Nephron (organoid): ENCODE measurements around the gene GPR148.

Experiments
- H3K27ac Mint-ChIP-seq, 3 experiments: 2 replicates each; pipeline ENCODE4 v1.8.0; 2020; ENCODE audit warnings: mixed read lengths in 3 of 3, mild to moderate bottlenecking in 2 of 3, moderate library complexity in 1 of 3
- H3K27me3 Mint-ChIP-seq: 2 replicates; pipeline ENCODE4 v1.8.0; 2021; ENCODE audit warnings: low read depth, mild to moderate bottlenecking, moderate library complexity, mixed read lengths
- H3K36me3 Mint-ChIP-seq: 2 replicates; pipeline ENCODE4 v1.8.0; 2020; ENCODE audit warnings: low read depth, mixed read lengths
- H3K4me1 Mint-ChIP-seq: 2 replicates; pipeline ENCODE4 v1.8.0; 2020; ENCODE audit warnings: mixed read lengths
- H3K4me3 Mint-ChIP-seq, 3 experiments: 2 replicates each; pipeline ENCODE4 v1.8.0; 2020; ENCODE audit warnings: mild to moderate bottlenecking in 3 of 3, mixed read lengths in 3 of 3, moderate library complexity in 2 of 3
- H3K9me3 Mint-ChIP-seq: 2 replicates; pipeline ENCODE4 v1.8.0; 2020; ENCODE audit warnings: mixed read lengths
- CTCF ChIP-seq, 3 experiments: fragments of 200-600 bp; sonication (generic); IDR thresholded peaks; one replicate each; pipeline ENCODE4 v1.5.0; 2021; ENCODE audit warnings: antibody characterized with exemption in 3 of 3; ENCODE audit not compliant: unreplicated experiment in 3 of 3

Gene GPR148

GRCh38 chr2:130756874-130757668, 28.2 kb downstream of the GPR148 start:
- Mint-ChIP-seq H3K9me3 (no peaks in the 10 kb centered on the region), H3K36me3 (no peaks in the 10 kb centered on the region), H3K4me3 (peak overlapping the region; percentile 52 to 81 (median 73)), H3K27me3 (peaks cover 87% of the 10 kb centered on the region), H3K4me1 (no peaks in the 10 kb centered on the region), H3K27ac (no peak overlapping the region)
- no peak for TF ChIP-seq CTCF (IDR thresholded peaks at IDR 0.05; ENCODE audit: unreplicated experiment in 3 of 3)

DNA sequence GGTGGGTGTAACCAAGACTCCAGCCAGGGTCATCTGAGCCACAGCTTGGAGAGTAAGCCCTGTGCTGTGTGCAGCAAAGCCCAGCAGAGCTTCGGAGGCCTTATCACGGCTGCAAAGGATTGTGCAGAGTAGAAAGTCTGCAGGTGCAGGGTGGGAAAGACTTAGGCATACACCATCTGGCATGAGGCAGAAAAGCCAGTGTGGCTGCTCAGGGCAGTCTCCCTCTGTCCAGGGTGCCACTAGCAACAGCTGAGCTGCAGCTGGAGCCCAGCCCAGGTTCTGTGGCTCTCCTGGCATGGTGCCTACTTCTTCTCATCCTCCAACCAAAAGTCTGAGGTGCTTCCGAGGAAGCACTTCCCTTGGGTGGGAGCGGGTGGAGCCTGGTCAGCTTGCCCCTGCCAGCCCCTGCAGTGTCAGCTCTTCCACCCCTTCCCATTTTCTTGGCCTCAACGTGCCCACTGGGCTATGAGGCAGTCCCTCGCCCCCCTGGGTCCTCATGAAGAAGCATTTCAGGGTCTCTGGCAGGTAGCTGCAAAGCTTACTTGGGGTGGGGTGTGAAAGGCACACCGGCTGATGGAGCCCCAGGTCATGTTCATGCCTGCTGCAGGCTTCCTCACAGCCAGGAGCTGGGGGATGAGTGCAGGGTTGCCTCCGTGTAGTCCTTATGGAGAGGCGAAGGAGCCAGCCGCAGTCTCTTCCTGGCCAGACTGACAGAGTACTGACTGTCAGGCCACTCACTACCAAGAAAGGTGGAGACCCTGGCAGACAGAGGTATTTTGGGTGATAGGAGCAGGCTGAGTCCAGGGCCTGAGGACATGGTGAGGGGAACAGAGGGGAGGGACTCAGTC, 31.3 kb downstream of the GPR148 start:
- Mint-ChIP-seq H3K4me1 (no peaks in the 10 kb centered on the region), H3K4me3 (no peak overlapping the region), H3K9me3 (no peaks in the 10 kb centered on the region), H3K27me3 (peaks cover 60% of the 10 kb centered on the region), H3K27ac (no peak overlapping the region), H3K36me3 (no peaks in the 10 kb centered on the region)
- no peak for TF ChIP-seq CTCF (IDR thresholded peaks at IDR 0.05; ENCODE audit: unreplicated experiment in 3 of 3)

GRCh38 chr2:130760754-130761751, 32.2 kb downstream of the GPR148 start:
- TF ChIP-seq CTCF (IDR thresholded peaks at IDR 0.05; ENCODE audit: unreplicated experiment in 3 of 3) = no peak
- Mint-ChIP-seq H3K4me1 (no peaks in the 10 kb centered on the region), H3K27me3 (peaks cover 53% of the 10 kb centered on the region), H3K27ac (no peak overlapping the region), H3K9me3 (no peaks in the 10 kb centered on the region), H3K36me3 (no peaks in the 10 kb centered on the region), H3K4me3 (no peak overlapping the region)

- H3K36me3 Mint-ChIP-seq = no peaks in the 10 kb centered on the region
- no peaks in the 10 kb centered on the region for H3K9me3 Mint-ChIP-seq
- peaks cover 53% of the 10 kb centered on the region for H3K27me3 Mint-ChIP-seq
- no peak overlapping the region for H3K27ac Mint-ChIP-seq
- no peak overlapping the region for H3K4me3 Mint-ChIP-seq
- H3K4me1 Mint-ChIP-seq = no peaks in the 10 kb centered on the region
- TF ChIP-seq CTCF (IDR thresholded peaks at IDR 0.05; ENCODE audit: unreplicated experiment in 3 of 3) = no peak
Observed at GRCh38 chr2:130762031-130762909, 33.4 kb downstream of the GPR148 start.

DNA sequence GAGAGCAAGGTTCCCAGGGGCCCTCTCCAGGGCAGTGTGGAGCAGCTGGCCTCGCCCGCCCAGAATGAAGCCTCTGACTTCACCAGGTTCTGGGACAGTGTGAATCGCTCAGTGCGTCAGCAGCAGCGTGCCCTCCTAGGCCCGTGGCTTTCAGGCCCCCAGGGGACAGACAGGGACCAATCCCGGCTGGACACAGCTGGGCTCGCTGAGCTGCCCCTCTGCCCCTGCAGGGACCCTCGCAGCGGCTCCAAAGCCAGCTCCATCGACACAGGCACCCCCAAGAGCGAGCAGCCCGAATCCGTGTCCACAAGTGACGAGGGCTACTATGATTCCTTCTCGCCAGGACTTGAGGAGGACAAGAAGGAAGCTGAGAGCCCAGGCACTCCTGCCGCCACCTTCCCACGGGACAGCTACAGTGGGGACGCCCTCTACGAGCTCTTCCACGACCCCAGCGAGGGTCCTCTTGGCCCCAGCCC, 34.1 kb downstream of the GPR148 start:
- Mint-ChIP-seq H3K36me3 (no peaks in the 10 kb centered on the region), H3K27me3 (peaks cover 47% of the 10 kb centered on the region), H3K4me3 (no peak overlapping the region), H3K9me3 (no peaks in the 10 kb centered on the region), H3K27ac (no peak overlapping the region), H3K4me1 (no peaks in the 10 kb centered on the region)
- TF ChIP-seq CTCF (IDR thresholded peaks at IDR 0.05; ENCODE audit: unreplicated experiment in 3 of 3) = no peak
